NT2/D1 (cell line): Measurements from ENCODE around the gene OTOGL.
"Not testable (repeated sequence)": the region's sequence is repeated elsewhere in the genome, so short reads cannot be mapped to it uniquely, and the experiment has no call there.

Experiments
- DNase-seq: peaks from one replicate; pipeline ENCODE4 v3.0.0-alpha.2; 2011; ENCODE audit warnings: low read depth, low spot score
- H3K27me3 ChIP-seq: 2 replicates; pipeline ENCODE4 v1.6.0; 2011; ENCODE audit warnings: mild to moderate bottlenecking; ENCODE audit not compliant: insufficient read length, insufficient read depth
- H3K36me3 ChIP-seq: 2 replicates; pipeline ENCODE4 v1.6.1; 2011; ENCODE audit warnings: mild to moderate bottlenecking, low read length, mixed read lengths; ENCODE audit not compliant: insufficient read depth, insufficient read length
- H3K4me1 ChIP-seq: 2 replicates; pipeline ENCODE4 v1.5.1; 2011; ENCODE audit not compliant: insufficient read depth, insufficient read length
- H3K4me3 ChIP-seq: 2 replicates; pipeline ENCODE4 v1.5.1; 2011; ENCODE audit warnings: low read depth; ENCODE audit not compliant: insufficient read length
- H3K9ac ChIP-seq: 2 replicates; pipeline ENCODE4 v1.6.0; 2011; ENCODE audit warnings: low read depth; ENCODE audit not compliant: insufficient read length
- H3K9me3 ChIP-seq: 2 replicates; pipeline ENCODE4 v1.5.1; 2011; ENCODE audit warnings: mild to moderate bottlenecking, low read length; ENCODE audit not compliant: insufficient read depth
- SUZ12 ChIP-seq: IDR thresholded peaks from 2 replicates; pipeline ENCODE4 v1.6.1; 2011; ENCODE audit not compliant: insufficient read length, insufficient read depth; ENCODE audit errors: extremely low read depth
- YY1 ChIP-seq: IDR thresholded peaks from 2 replicates; pipeline ENCODE4 v1.6.1; 2011; ENCODE audit not compliant: insufficient read length, insufficient read depth
- ZNF274 ChIP-seq: IDR thresholded peaks from 2 replicates; pipeline ENCODE4 v1.6.1; 2011; ENCODE audit warnings: mild to moderate bottlenecking, low read depth, low read length

The OTOGL gene

GRCh38 chr12:80211671-80212070 lies 112.3 kb downstream of the OTOGL start:
- no peak for DNase-seq
- TF ChIP-seq ZNF274 (no peak), SUZ12 (no peak), YY1 (no peak)
- Histone ChIP-seq H3K9ac (no peak overlapping the region), H3K9me3 (no peaks in the 10 kb centered on the region), H3K27me3 (no peaks in the 10 kb centered on the region), H3K4me1 (no peaks in the 10 kb centered on the region), H3K4me3 (no peak overlapping the region), H3K36me3 (no peaks in the 10 kb centered on the region)

DNA sequence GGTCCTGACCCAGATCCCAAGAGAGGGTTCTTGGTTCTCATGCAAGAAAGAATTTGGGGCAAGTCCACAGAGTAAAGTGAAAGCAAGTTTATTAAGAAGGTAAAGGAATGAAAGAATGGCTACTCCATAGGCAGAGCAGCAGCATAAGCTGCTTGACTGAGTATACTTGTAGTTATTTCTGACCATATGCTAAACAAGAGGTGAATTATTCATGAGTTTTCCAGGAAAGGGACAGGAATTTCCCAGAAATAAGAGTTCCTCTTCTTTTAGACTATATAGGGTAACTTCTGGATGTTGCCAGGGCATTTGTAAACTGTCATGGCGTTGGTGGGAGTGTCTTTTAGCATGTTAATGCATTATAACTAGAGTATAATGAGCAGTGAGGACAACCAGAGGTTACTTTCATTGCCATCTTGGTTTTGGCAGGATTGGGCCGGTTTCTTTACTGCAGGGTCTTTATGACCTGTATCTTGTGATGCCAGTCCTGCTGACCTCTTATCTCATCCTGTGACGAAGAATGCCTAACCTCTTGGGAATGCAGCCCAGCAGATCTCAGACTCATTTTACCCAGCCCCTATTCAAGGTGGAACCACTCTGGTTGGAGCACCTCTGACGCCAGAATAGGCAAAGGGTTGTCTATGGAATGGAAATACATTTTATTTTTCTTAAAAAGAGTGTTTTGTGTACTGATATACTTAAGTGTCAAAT lies 113.8 kb downstream of the OTOGL start:
- no peaks in the 10 kb centered on the region for H3K9me3 ChIP-seq
- no peaks in the 10 kb centered on the region for H3K27me3 ChIP-seq
- DNase-seq = no peak
- H3K4me3 ChIP-seq = no peak overlapping the region
- H3K36me3 ChIP-seq = no peaks in the 10 kb centered on the region
- H3K4me1 ChIP-seq = no peaks in the 10 kb centered on the region
- TF ChIP-seq SUZ12 = no peak
- no peak overlapping the region for H3K9ac ChIP-seq

- Histone ChIP-seq H3K9ac (no peak overlapping the region), H3K9me3 (no peaks in the 10 kb centered on the region), H3K27me3 (no peaks in the 10 kb centered on the region), H3K36me3 (no peaks in the 10 kb centered on the region), H3K4me1 (no peaks in the 10 kb centered on the region), H3K4me3 (no peak overlapping the region)
- no peak for DNase-seq
- TF ChIP-seq ZNF274 (no peak), SUZ12 (no peak), YY1 (no peak)
These were observed 114.5 kb downstream of the OTOGL start for GRCh38 chr12:80213871-80214270.

DNA sequence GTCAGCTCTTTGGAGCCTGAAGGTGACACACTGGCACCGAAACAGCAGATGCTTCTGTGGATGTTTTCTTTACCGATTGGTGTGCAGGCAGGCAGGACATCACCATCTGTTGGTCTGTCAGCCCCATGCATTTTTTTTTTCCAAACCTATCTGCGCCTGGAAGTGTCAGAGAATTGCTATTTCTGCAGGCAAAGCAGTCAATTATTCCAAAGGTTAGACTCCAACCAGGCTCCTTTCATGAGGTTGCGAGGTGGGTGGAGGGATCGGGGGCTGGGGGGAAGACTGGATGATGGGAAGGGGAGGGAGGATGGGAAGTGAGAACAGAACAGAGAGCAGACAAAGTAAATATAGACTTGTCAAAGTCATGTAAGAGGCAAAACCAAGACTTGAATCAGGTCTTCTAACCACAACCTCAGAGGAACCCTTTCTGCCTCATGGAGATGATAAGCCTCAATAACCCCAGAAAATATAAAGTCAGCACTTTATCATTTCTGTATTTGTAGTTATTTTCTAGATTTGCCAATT lies 117.7 kb downstream of the OTOGL start:
- Histone ChIP-seq H3K36me3 (no peaks in the 10 kb centered on the region), H3K9ac (no peak overlapping the region), H3K4me3 (no peak overlapping the region), H3K27me3 (no peaks in the 10 kb centered on the region), H3K9me3 (no peaks in the 10 kb centered on the region), H3K4me1 (no peaks in the 10 kb centered on the region)
- peak; percentile 9 for DNase-seq
- no peak for TF ChIP-seq ZNF274
- no peak for TF ChIP-seq YY1
- TF ChIP-seq SUZ12 = no peak

DNA sequence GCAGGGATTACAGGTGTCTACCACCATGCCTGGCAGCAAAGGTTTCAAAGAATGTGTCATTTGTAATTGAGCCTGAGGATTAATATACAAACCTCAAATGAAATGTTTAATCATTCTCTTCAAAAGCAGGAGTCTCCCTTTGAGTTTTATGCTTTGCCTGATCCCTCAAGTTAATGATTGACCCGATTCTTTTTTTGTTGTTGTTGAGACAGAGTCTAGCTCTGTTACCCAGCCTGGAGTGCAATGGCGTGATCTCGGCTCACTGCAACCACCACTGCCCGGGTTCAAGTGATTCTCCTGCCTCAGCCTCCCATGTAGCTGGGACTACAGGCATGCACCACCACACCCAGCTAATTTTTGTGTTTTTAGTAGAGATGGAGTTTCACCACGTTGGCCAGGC lies 119.6 kb downstream of the OTOGL start:
- not testable (repeated sequence) for H3K4me1 ChIP-seq, H3K9me3 ChIP-seq, H3K9ac ChIP-seq, DNase-seq, H3K4me3 ChIP-seq, H3K27me3 ChIP-seq, H3K36me3 ChIP-seq

- no peaks in the 10 kb centered on the region for H3K9me3 ChIP-seq
- no peaks in the 10 kb centered on the region for H3K4me1 ChIP-seq
- no peaks in the 10 kb centered on the region for H3K36me3 ChIP-seq
- TF ChIP-seq ZNF274 = no peak
- no peak for TF ChIP-seq SUZ12
- TF ChIP-seq YY1 = no peak
- no peak overlapping the region for H3K9ac ChIP-seq
- no peaks in the 10 kb centered on the region for H3K27me3 ChIP-seq
- no peak for DNase-seq
- H3K4me3 ChIP-seq = no peak overlapping the region
These were observed 120.0 kb downstream of the OTOGL start for GRCh38 chr12:80219345-80219744.

- Histone ChIP-seq H3K9ac (no peak overlapping the region), H3K9me3 (no peaks in the 10 kb centered on the region), H3K4me1 (no peaks in the 10 kb centered on the region), H3K36me3 (no peaks in the 10 kb centered on the region), H3K4me3 (no peak overlapping the region), H3K27me3 (no peaks in the 10 kb centered on the region)
- no peak for TF ChIP-seq YY1
- TF ChIP-seq ZNF274 = no peak
- no peak for TF ChIP-seq SUZ12
- DNase-seq = no peak
These were observed 122.9 kb downstream of the OTOGL start for GRCh38 chr12:80222261-80222660.

DNA sequence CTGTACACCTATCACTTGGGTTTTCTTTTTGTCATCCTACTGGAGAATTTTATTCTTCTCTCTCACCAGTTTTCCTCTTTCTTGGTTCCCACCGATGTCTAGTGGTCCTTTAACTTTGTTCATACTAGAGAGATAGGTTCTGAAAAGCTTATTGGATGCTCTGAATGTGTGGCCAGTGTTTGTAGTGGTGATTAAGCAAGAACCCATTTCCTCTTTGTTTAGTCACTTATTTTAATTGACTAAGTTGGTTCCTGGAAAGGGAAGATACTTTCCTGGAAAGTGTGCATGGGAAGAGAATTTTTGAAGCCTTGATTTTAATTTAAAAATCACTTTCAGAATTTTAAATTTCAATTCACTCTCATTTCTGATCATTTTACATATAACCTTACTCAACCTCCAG lies 127.2 kb downstream of the OTOGL start:
- no peaks in the 10 kb centered on the region for H3K9me3 ChIP-seq
- no peaks in the 10 kb centered on the region for H3K36me3 ChIP-seq
- no peak overlapping the region for H3K4me3 ChIP-seq
- no peak for DNase-seq
- no peak overlapping the region for H3K9ac ChIP-seq
- no peaks in the 10 kb centered on the region for H3K4me1 ChIP-seq
- no peaks in the 10 kb centered on the region for H3K27me3 ChIP-seq
- no peak for TF ChIP-seq SUZ12
- no peak for TF ChIP-seq ZNF274
- no peak for TF ChIP-seq YY1

- not testable (repeated sequence) for H3K9me3 ChIP-seq, H3K9ac ChIP-seq, DNase-seq, H3K27me3 ChIP-seq, H3K36me3 ChIP-seq, H3K4me3 ChIP-seq, H3K4me1 ChIP-seq
These were observed 128.6 kb downstream of the OTOGL start for GRCh38 chr12:80227904-80228303.
